Measurements from ENCODE around the gene SUPV3L1. TPM values are rescaled to one million over a fixed set of nuclear protein-coding genes. Genes with fewer than 3 reads are reported as not detected.

The SUPV3L1 gene
- total RNA-seq, 1 experiment from 2014 or later: 47.8 TPM

- DNase-seq: no peak
- intact Hi-C loops (cut with micrococcal nuclease; ENCODE audit: unreplicated experiment): no loop called here
- Mint-ChIP-seq H3K4me1 (ENCODE audit: low read depth, unreplicated experiment) (peaks cover 32% of the 10 kb centered on the region), H3K4me3 (ENCODE audit: low read depth, unreplicated experiment) (no peak overlapping the region), H3K27ac (ENCODE audit: unreplicated experiment) (no peak overlapping the region), H3K27me3 (ENCODE audit: unreplicated experiment) (no peaks in the 10 kb centered on the region), H3K36me3 (ENCODE audit: insufficient read depth, unreplicated experiment) (peaks cover 91% of the 10 kb centered on the region), H3K9me3 (ENCODE audit: low read depth, unreplicated experiment) (no peaks in the 10 kb centered on the region)
- TF ChIP-seq CTCF (IDR thresholded peaks at IDR 0.05; ENCODE audit: unreplicated experiment): no peak
- CTCF ChIA-PET: interaction anchor here (0.6 kb wide), 1 partner anchor 11 kb away, joined by 5 read pairs; no protein-coding TSS in a partner anchor
- BruUV-seq (replicated peaks): no TSS peak
Observed at GRCh38 chr10:69234447-69234846, 54.4 kb downstream of the SUPV3L1 start.

GRCh38 chr10:69237528-69238159 is 57.6 kb downstream of the SUPV3L1 start:
- peak overlapping the region; percentile 6 for H3K27ac Mint-ChIP-seq (ENCODE audit: unreplicated experiment)

GRCh38 chr10:69239136-69239535 is 59.1 kb downstream of the SUPV3L1 start:
- no peak for DNase-seq
- Mint-ChIP-seq H3K9me3 (ENCODE audit: low read depth, unreplicated experiment) (no peaks in the 10 kb centered on the region), H3K36me3 (ENCODE audit: insufficient read depth, unreplicated experiment) (peaks cover 93% of the 10 kb centered on the region), H3K4me1 (ENCODE audit: low read depth, unreplicated experiment) (peaks cover 6% of the 10 kb centered on the region), H3K27me3 (ENCODE audit: unreplicated experiment) (no peaks in the 10 kb centered on the region), H3K27ac (ENCODE audit: unreplicated experiment) (no peak overlapping the region), H3K4me3 (ENCODE audit: low read depth, unreplicated experiment) (no peak overlapping the region)
- CTCF ChIA-PET: interaction anchor here (0.7 kb wide), 1 partner anchor 153 kb away, joined by 3 read pairs; no protein-coding TSS in a partner anchor
- intact Hi-C loops (cut with micrococcal nuclease; ENCODE audit: unreplicated experiment): no loop called here
- no peak for TF ChIP-seq CTCF (IDR thresholded peaks at IDR 0.05; ENCODE audit: unreplicated experiment)
- BruUV-seq (replicated peaks): no TSS peak

More at GRCh38 chr10:69237528-69238159, 57.6 kb downstream of the SUPV3L1 start:
- CTCF ChIA-PET: interaction anchor here (1.0 kb wide), 1 partner anchor 155 kb away, joined by 3 read pairs; no protein-coding TSS in a partner anchor
- no peaks in the 10 kb centered on the region for H3K27me3 Mint-ChIP-seq (ENCODE audit: unreplicated experiment)
- no peak overlapping the region for H3K4me3 Mint-ChIP-seq (ENCODE audit: low read depth, unreplicated experiment)
- peaks cover 12% of the 10 kb centered on the region for H3K4me1 Mint-ChIP-seq (ENCODE audit: low read depth, unreplicated experiment)
- peak; percentile 90 for TF ChIP-seq CTCF (IDR thresholded peaks at IDR 0.05; ENCODE audit: unreplicated experiment)
- H3K9me3 Mint-ChIP-seq (ENCODE audit: low read depth, unreplicated experiment): no peaks in the 10 kb centered on the region
- BruUV-seq (replicated peaks): no TSS peak
- H3K36me3 Mint-ChIP-seq (ENCODE audit: insufficient read depth, unreplicated experiment): peaks cover 93% of the 10 kb centered on the region
- intact Hi-C loops (cut with micrococcal nuclease; ENCODE audit: unreplicated experiment): loop anchor here (1.0 kb wide), 1 partner anchor 155 kb away; no protein-coding TSS in a partner anchor
- DNase-seq: peak; percentile 89

GRCh38 chr10:69239816-69240434 is 59.9 kb downstream of the SUPV3L1 start:
- peaks cover 6% of the 10 kb centered on the region for H3K4me1 Mint-ChIP-seq (ENCODE audit: low read depth, unreplicated experiment)
- DNase-seq: no peak
- CTCF ChIA-PET: no interaction called here
- no peaks in the 10 kb centered on the region for H3K9me3 Mint-ChIP-seq (ENCODE audit: low read depth, unreplicated experiment)
- H3K4me3 Mint-ChIP-seq (ENCODE audit: low read depth, unreplicated experiment): no peak overlapping the region
- BruUV-seq (replicated peaks): no TSS peak
- no peaks in the 10 kb centered on the region for H3K27me3 Mint-ChIP-seq (ENCODE audit: unreplicated experiment)
- no peak for TF ChIP-seq CTCF (IDR thresholded peaks at IDR 0.05; ENCODE audit: unreplicated experiment)
- peaks cover 94% of the 10 kb centered on the region for H3K36me3 Mint-ChIP-seq (ENCODE audit: insufficient read depth, unreplicated experiment)
- no peak overlapping the region for H3K27ac Mint-ChIP-seq (ENCODE audit: unreplicated experiment)
- intact Hi-C loops (cut with micrococcal nuclease; ENCODE audit: unreplicated experiment): no loop called here

Measured in Calu3 (cell line).